Trophoblast cell (in vitro differentiated cells and primary cell): ENCODE measurements around the gene C14orf39. TPM values are rescaled to one million over a fixed set of nuclear protein-coding genes. Genes with fewer than 3 reads are reported as not detected.

Experiments used
- DNase-seq, 2 donors: peaks; one replicate each; pipeline ENCODE4 v3.0.0-alpha.2; 2016
- H2AFZ ChIP-seq: 2 replicates; pipeline ENCODE4 v1.6.1; 2013; ENCODE audit warnings: low read length, moderate library complexity, mild to moderate bottlenecking; ENCODE audit not compliant: insufficient read depth, poor library complexity
- H2AK5ac ChIP-seq: 2 replicates; pipeline ENCODE4 v1.6.1; 2013; ENCODE audit warnings: mild to moderate bottlenecking, low read length
- H2BK120ac ChIP-seq: 2 replicates; pipeline ENCODE4 v1.6.1; 2013; ENCODE audit warnings: low read length, mild to moderate bottlenecking, moderate library complexity; ENCODE audit not compliant: insufficient read depth, poor library complexity
- H2BK12ac ChIP-seq: 2 replicates; pipeline ENCODE4 v1.6.1; 2013; ENCODE audit warnings: mild to moderate bottlenecking, low read length, moderate library complexity
- H2BK5ac ChIP-seq: 2 replicates; pipeline ENCODE4 v1.6.1; 2013; ENCODE audit warnings: low read length, low read depth, moderate library complexity, mild to moderate bottlenecking; ENCODE audit not compliant: poor library complexity
- H3K14ac ChIP-seq: 2 replicates; pipeline ENCODE4 v1.6.1; 2013; ENCODE audit warnings: mild to moderate bottlenecking, low read length
- H3K18ac ChIP-seq: 2 replicates; pipeline ENCODE4 v1.6.1; 2013; ENCODE audit warnings: mild to moderate bottlenecking, low read length
- H3K23ac ChIP-seq: 2 replicates; pipeline ENCODE4 v1.6.1; 2013; ENCODE audit warnings: low read length
- H3K27ac ChIP-seq: 2 replicates; pipeline ENCODE4 v1.5.1; 2013; ENCODE audit warnings: low read depth, mild to moderate bottlenecking, inconsistent platforms, low read length, moderate library complexity
- H3K27me3 ChIP-seq: 2 replicates; pipeline ENCODE4 v1.6.1; 2013; ENCODE audit warnings: inconsistent platforms, mild to moderate bottlenecking, low read length, moderate library complexity; ENCODE audit not compliant: insufficient read depth
- H3K36me3 ChIP-seq, 2 experiments: 1 replicate in 1 of 2; 2 replicates in 1 of 2; pipeline ENCODE4 v1.6.1; 2013; ENCODE audit warnings: low read length in 2 of 2, mild to moderate bottlenecking in 2 of 2, moderate library complexity in 1 of 2; ENCODE audit not compliant: insufficient read depth in 2 of 2, control insufficient read depth in 1 of 2
- H3K4ac ChIP-seq: 2 replicates; pipeline ENCODE4 v1.6.1; 2013; ENCODE audit warnings: low read depth, mild to moderate bottlenecking, low read length, moderate library complexity
- H3K4me1 ChIP-seq, 2 experiments: 1 replicate in 1 of 2; 2 replicates in 1 of 2; pipeline ENCODE4 v1.6.1; 2013; ENCODE audit warnings: low read length in 2 of 2, mild to moderate bottlenecking in 2 of 2, moderate library complexity in 1 of 2; ENCODE audit not compliant: insufficient read depth in 2 of 2, control insufficient read depth in 1 of 2
- H3K4me2 ChIP-seq: 2 replicates; pipeline ENCODE4 v1.6.1; 2013; ENCODE audit warnings: inconsistent platforms, mild to moderate bottlenecking, low read length, moderate library complexity
- H3K4me3 ChIP-seq: 2 replicates; pipeline ENCODE4 v1.5.1; 2013; ENCODE audit warnings: mild to moderate bottlenecking, low read depth, low read length, inconsistent platforms
- H3K79me1 ChIP-seq: one replicate; pipeline ENCODE4 v1.6.1; 2013; ENCODE audit warnings: low read length
- H3K79me2 ChIP-seq: 2 replicates; pipeline ENCODE4 v1.6.1; 2013; ENCODE audit warnings: low read length, mild to moderate bottlenecking; ENCODE audit not compliant: control insufficient read depth, insufficient read depth, poor library complexity
- H3K9ac ChIP-seq: 2 replicates; pipeline ENCODE4 v1.6.1; 2013; ENCODE audit warnings: mild to moderate bottlenecking, low read length
- H3K9me3 ChIP-seq: 2 replicates; pipeline ENCODE4 v1.6.1; 2013; ENCODE audit warnings: low read depth, mild to moderate bottlenecking, control low read depth, inconsistent platforms, low read length; ENCODE audit not compliant: insufficient read depth
- H4K12ac ChIP-seq: 2 replicates; pipeline ENCODE4 v1.6.1; 2013; ENCODE audit warnings: low read depth, mild to moderate bottlenecking, low read length, moderate library complexity
- H4K8ac ChIP-seq: 2 replicates; pipeline ENCODE4 v1.6.1; 2013; ENCODE audit warnings: low read depth, mild to moderate bottlenecking, low read length, moderate library complexity
- H4K91ac ChIP-seq: one replicate; pipeline ENCODE4 v1.6.1; 2013; ENCODE audit warnings: low read depth, mild to moderate bottlenecking, low read length, moderate library complexity
- WGBS: extraction: QIAGEN DNeasy Blood & Tissue Kit; methylation state at CpG from one replicate; pipeline ENCODE4 v1.1.7; 2013; ENCODE audit warnings: missing lambda C conversion rate; ENCODE audit not compliant: insufficient read length, insufficient coverage; ENCODE audit errors: extremely low coverage; 5-methylcytosine and 5-hydroxymethylcytosine counted together
- polyA plus RNA-seq: library from polyadenylated mRNA; stranded (reverse); fragments of 200-250 nt; gene quantifications from 2 replicates; pipeline ENCODE4 v1.2.3, GENCODE V29; 2013

The C14orf39 gene, protein sequence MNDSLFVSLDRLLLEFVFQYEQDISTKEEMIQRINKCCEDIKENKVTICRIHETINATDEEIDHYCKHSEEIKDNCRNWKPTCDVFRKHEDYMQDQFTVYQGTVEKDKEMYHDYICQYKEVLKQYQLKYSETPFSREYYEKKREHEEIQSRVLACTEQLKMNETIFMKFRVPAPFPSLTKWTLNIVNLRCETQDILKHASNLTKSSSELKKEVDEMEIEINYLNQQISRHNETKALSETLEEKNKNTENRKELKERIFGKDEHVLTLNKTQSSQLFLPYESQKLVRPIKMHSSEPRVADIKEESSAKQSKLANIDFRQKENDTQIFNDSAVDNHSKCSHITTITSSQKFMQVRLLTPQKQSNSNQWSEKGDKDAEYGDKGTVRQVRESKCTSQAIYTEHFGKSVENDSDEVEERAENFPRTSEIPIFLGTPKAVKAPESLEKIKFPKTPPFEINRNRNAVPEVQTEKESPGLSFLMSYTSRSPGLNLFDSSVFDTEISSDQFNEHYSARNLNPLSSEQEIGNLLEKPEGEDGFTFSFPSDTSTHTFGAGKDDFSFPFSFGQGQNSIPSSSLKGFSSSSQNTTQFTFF
- 0.08 and 0.12 TPM in 2 replicates for polyA plus RNA-seq

- Histone ChIP-seq H3K9ac (peak within 1 kb of the TSS; percentile 86), H4K12ac (peak within 1 kb of the TSS; percentile 35), H3K79me2 (no peaks in the 10 kb centered on the region), H3K9me3 (no peaks in the 10 kb centered on the region), H3K4me3 (peak within 1 kb of the TSS; percentile 81), H2BK120ac (no peak within 1 kb of the TSS), H3K4me1 (peaks cover 0 to 6% of the 10 kb centered on the region in 2 experiments), H3K14ac (no peak within 1 kb of the TSS), H3K27ac (no peak within 1 kb of the TSS), H2AK5ac (no peak within 1 kb of the TSS), H3K79me1 (no peaks in the 10 kb centered on the region), H3K4ac (no peak within 1 kb of the TSS), H2BK5ac (no peak within 1 kb of the TSS), H3K4me2 (peak within 1 kb of the TSS; percentile 79), H2BK12ac (no peak within 1 kb of the TSS), H4K8ac (peak within 1 kb of the TSS; percentile 52), H3K18ac (no peak within 1 kb of the TSS), H3K23ac (peak within 1 kb of the TSS; percentile 73), H2AFZ (peak within 1 kb of the TSS; percentile 66), H3K27me3 (peaks cover 12% of the 10 kb centered on the region), H3K36me3 (no peaks in the 10 kb centered on the region), H4K91ac (no peak within 1 kb of the TSS)
- no peak for DNase-seq
- WGBS, result no CpG with 5 or more reads among the region's 57 CpGs
Measured at GRCh38 chr14:60485598-60486251, at the start of gene C14orf39. C14orf39 (minus strand) TSS chr14:60486063; CDS start chr14:60485078, 985 bp downstream.

DNA sequence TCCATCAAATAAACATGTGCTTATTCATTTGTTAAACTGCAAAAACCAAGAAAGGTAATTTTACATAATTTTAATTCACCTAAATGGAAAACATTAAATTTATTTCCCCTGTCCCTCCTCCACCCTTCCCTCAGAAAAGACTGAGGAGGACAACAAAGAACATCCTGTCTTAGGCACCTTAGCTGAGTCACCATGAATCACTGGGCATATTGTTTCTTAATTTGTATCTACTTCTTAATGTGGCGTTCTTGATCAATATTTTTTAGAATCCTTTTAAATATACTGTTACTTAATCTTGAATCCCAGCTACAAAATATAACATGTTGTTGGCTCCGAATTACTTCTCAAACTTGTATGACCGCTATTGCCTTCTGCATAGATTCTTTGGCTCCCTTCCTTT is 46.6 kb upstream of the C14orf39 start:
- Histone ChIP-seq H4K8ac (no peak overlapping the region), H2BK5ac (no peak overlapping the region), H3K23ac (no peak overlapping the region), H3K9ac (no peak overlapping the region), H3K4ac (no peak overlapping the region), H2BK12ac (no peak overlapping the region), H3K18ac (no peak overlapping the region), H2AK5ac (no peak overlapping the region), H3K36me3 (no peaks in the 10 kb centered on the region), H3K9me3 (no peaks in the 10 kb centered on the region), H3K27ac (no peak overlapping the region), H3K4me3 (no peak overlapping the region), H3K79me2 (no peaks in the 10 kb centered on the region), H4K91ac (no peak overlapping the region), H2BK120ac (no peak overlapping the region), H4K12ac (no peak overlapping the region), H3K27me3 (no peaks in the 10 kb centered on the region), H3K14ac (no peak overlapping the region), H3K4me1 (no peaks in the 10 kb centered on the region), H3K4me2 (no peak overlapping the region), H2AFZ (no peak overlapping the region), H3K79me1 (no peaks in the 10 kb centered on the region)
- no CpG with 5 or more reads among the region's 3 CpGs for WGBS
- no peak for DNase-seq

- H3K9me3 ChIP-seq, result no peaks in the 10 kb centered on the region
- no peak overlapping the region for H4K12ac ChIP-seq
- H2BK5ac ChIP-seq, result no peak overlapping the region
- H3K79me2 ChIP-seq, result no peaks in the 10 kb centered on the region
- WGBS, result no CpG with 5 or more reads among the region's 66 CpGs
- no peak overlapping the region for H3K18ac ChIP-seq
- H3K36me3 ChIP-seq, result no peaks in the 10 kb centered on the region
- no peak overlapping the region for H3K27ac ChIP-seq
- no peak overlapping the region for H4K8ac ChIP-seq
- no peak overlapping the region for H3K14ac ChIP-seq
- H3K23ac ChIP-seq, result no peak overlapping the region
- H2AK5ac ChIP-seq, result no peak overlapping the region
- no peaks in the 10 kb centered on the region for H3K79me1 ChIP-seq
- peak overlapping the region; percentile 61 for H3K4me2 ChIP-seq
- H3K27me3 ChIP-seq, result peaks cover 50% of the 10 kb centered on the region
- H3K4me3 ChIP-seq, result peak overlapping the region; percentile 59
- H3K4me1 ChIP-seq, result peaks cover 0 to 2% of the 10 kb centered on the region in 2 experiments
- no peak overlapping the region for H2BK120ac ChIP-seq
- no peak overlapping the region for H3K4ac ChIP-seq
- no peak for DNase-seq
- H4K91ac ChIP-seq, result no peak overlapping the region
- no peak overlapping the region for H2BK12ac ChIP-seq
- peak overlapping the region; percentile 43 for H2AFZ ChIP-seq
- no peak overlapping the region for H3K9ac ChIP-seq
Measured at GRCh38 chr14:60515511-60516289, 29.8 kb upstream of the C14orf39 start.
